Tibial nerve (tissue), 4 donors: Measurements from ENCODE around the gene C1orf159. TPM values are rescaled to one million over a fixed set of nuclear protein-coding genes. Genes with fewer than 3 reads are reported as not detected.

Experiments
- DNase-seq, 2 donors: peaks; one replicate each; pipeline ENCODE4 v3.0.0-alpha.2; 2019; ENCODE audit warnings: low spot score in 2 of 2
- H3K27ac ChIP-seq, 4 donors: fragments of 200-600 bp; sonication (generic) in 3 of 4; one replicate each; pipeline ENCODE4 v1.5.1; 2017 to 2019; ENCODE audit warnings: mild to moderate bottlenecking in 1 of 4
- H3K27me3 ChIP-seq, 2 donors: fragments of 200-600 bp; sonication (generic) in 1 of 2; one replicate each; pipeline versions ENCODE4 v1.5.1 to v1.6.0; 2017 to 2019
- H3K36me3 ChIP-seq, 3 donors: fragments of 200-600 bp; sonication (generic); one replicate each; pipeline ENCODE4 v1.5.1; 2018 to 2019
- H3K4me1 ChIP-seq, 4 donors: fragments of 200-600 bp; sonication (generic) in 3 of 4; one replicate each; pipeline ENCODE4 v1.5.1; 2017 to 2019
- H3K4me3 ChIP-seq, 4 donors: fragments of 200-600 bp; sonication (generic) in 3 of 4; one replicate each; pipeline ENCODE4 v1.5.1; 2017 to 2019; ENCODE audit warnings: mild to moderate bottlenecking in 1 of 4, moderate library complexity in 1 of 4
- H3K9me3 ChIP-seq, 4 donors: fragments of 200-600 bp; sonication (generic) in 3 of 4; one replicate each; pipeline ENCODE4 v1.5.1; 2017 to 2019
- CTCF ChIP-seq, 5 experiments: fragments of 200-600 bp in 3 of 5; fragments of 450-650 bp in 2 of 5; sonication (generic) in 3 of 5; IDR thresholded peaks; one replicate each; pipeline ENCODE4 v1.5.1; 2016 to 2019; ENCODE audit warnings: antibody characterized with exemption in 5 of 5, mild to moderate bottlenecking in 3 of 5, moderate library complexity in 2 of 5
- EP300 ChIP-seq, 2 donors: sonication (generic); formaldehyde crosslinking; IDR thresholded peaks; one replicate each; pipeline ENCODE4 v1.6.1; 2017; ENCODE audit warnings: antibody characterized with exemption in 2 of 2, mild to moderate bottlenecking in 1 of 2
- POLR2A ChIP-seq, 2 donors: fragments of 450-650 bp; IDR thresholded peaks; one replicate each; pipeline ENCODE4 v1.6.1; 2017; ENCODE audit warnings: antibody characterized with exemption in 2 of 2, mild to moderate bottlenecking in 2 of 2, moderate library complexity in 2 of 2
- WGBS, 2 donors: methylation state at CpG; one replicate each; pipeline ENCODE4 v1.1.5; 2018; 5-methylcytosine and 5-hydroxymethylcytosine counted together
- total RNA-seq, 4 donors: library from RNA; depleted of rRNA; stranded (reverse); fragments of >200 nt; gene quantifications; one replicate each; pipeline ENCODE4 v1.1.0, GENCODE V29; 2016

C1orf159 gene
- total RNA-seq, 4 donors from 2014 or later: 18.4 to 29.4 (median 23.1) TPM

- Histone ChIP-seq H3K4me3 (peak overlapping the region in 1 of 4 donors; percentile 17), H3K27me3 (peaks cover 0 to 76% of the 10 kb centered on the region in 2 donors), H3K36me3 (no peaks in the 10 kb centered on the region), H3K27ac (peak overlapping the region in 1 of 4 donors; percentile 76), H3K9me3 (no peaks in the 10 kb centered on the region), H3K4me1 (peaks cover 0 to 7% (median 4%) of the 10 kb centered on the region in 4 donors)
- 85 to 89% methylated on average over 30 to 33 of the region's 33 CpGs for WGBS, 2 donors
- TF ChIP-seq CTCF (IDR thresholded peaks at IDR 0.05): no peak
- no peak for TF ChIP-seq EP300 (IDR thresholded peaks at IDR 0.05)
- no peak for DNase-seq
Observed at GRCh38 chr1:1163538-1164070, 47.7 kb upstream of the C1orf159 start.

- Histone ChIP-seq H3K27me3 (peaks cover 0 to 69% of the 10 kb centered on the region in 2 donors), H3K27ac (peak overlapping the region in 1 of 4 donors; percentile 76), H3K4me1 (peaks cover 0 to 15% (median 10%) of the 10 kb centered on the region in 4 donors), H3K9me3 (no peaks in the 10 kb centered on the region), H3K36me3 (no peaks in the 10 kb centered on the region), H3K4me3 (peak overlapping the region in 1 of 4 donors; percentile 17)
- TF ChIP-seq CTCF (IDR thresholded peaks at IDR 0.05) (no peak), POLR2A (IDR thresholded peaks at IDR 0.05) (no peak), EP300 (IDR thresholded peaks at IDR 0.05) (no peak)
- 73 to 75% methylated on average over 54 of the region's 73 CpGs for WGBS, 2 donors
- DNase-seq: no peak
Observed at GRCh38 chr1:1162597-1163537, 47.0 kb upstream of the C1orf159 start.

GRCh38 chr1:1161683-1162079 is 45.8 kb upstream of the C1orf159 start:
- Histone ChIP-seq H3K9me3 (no peaks in the 10 kb centered on the region), H3K27ac (no peak overlapping the region), H3K4me1 (peaks cover 0 to 21% (median 13%) of the 10 kb centered on the region in 4 donors), H3K36me3 (no peaks in the 10 kb centered on the region), H3K4me3 (no peak overlapping the region), H3K27me3 (peaks cover 0 to 57% of the 10 kb centered on the region in 2 donors)
- 41 to 47% methylated on average over 16 to 17 of the region's 17 CpGs for WGBS, 2 donors
- TF ChIP-seq EP300 (IDR thresholded peaks at IDR 0.05) (no peak), CTCF (IDR thresholded peaks at IDR 0.05) (no peak), POLR2A (IDR thresholded peaks at IDR 0.05) (no peak)
- DNase-seq: no peak

GRCh38 chr1:1161078-1161682 is 45.3 kb upstream of the C1orf159 start:
- Histone ChIP-seq H3K4me1 (peaks cover 0 to 26% (median 13%) of the 10 kb centered on the region in 4 donors), H3K4me3 (no peak overlapping the region), H3K27ac (no peak overlapping the region), H3K36me3 (no peaks in the 10 kb centered on the region), H3K27me3 (peaks cover 0 to 52% of the 10 kb centered on the region in 2 donors), H3K9me3 (no peaks in the 10 kb centered on the region)
- 79 to 82% methylated on average over 18 to 29 of the region's 29 CpGs for WGBS, 2 donors
- no peak for DNase-seq
- TF ChIP-seq POLR2A (IDR thresholded peaks at IDR 0.05) (no peak), CTCF (IDR thresholded peaks at IDR 0.05) (no peak), EP300 (IDR thresholded peaks at IDR 0.05) (no peak)
